ENCODE measurements around the gene MICU2. TPM values are rescaled to one million over a fixed set of nuclear protein-coding genes. Genes with fewer than 3 reads are reported as not detected.
A peak's percentile ranks its signal among the peaks of the same experiment; 100 is the strongest.

MICU2 gene, protein sequence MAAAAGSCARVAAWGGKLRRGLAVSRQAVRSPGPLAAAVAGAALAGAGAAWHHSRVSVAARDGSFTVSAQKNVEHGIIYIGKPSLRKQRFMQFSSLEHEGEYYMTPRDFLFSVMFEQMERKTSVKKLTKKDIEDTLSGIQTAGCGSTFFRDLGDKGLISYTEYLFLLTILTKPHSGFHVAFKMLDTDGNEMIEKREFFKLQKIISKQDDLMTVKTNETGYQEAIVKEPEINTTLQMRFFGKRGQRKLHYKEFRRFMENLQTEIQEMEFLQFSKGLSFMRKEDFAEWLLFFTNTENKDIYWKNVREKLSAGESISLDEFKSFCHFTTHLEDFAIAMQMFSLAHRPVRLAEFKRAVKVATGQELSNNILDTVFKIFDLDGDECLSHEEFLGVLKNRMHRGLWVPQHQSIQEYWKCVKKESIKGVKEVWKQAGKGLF
- 31.7 TPM for polyA plus RNA-seq (2013, experiment 1 of 2; ENCODE audit: insufficient read length)
- polyA plus RNA-seq (2013, experiment 2 of 2; ENCODE audit: insufficient read length): 30.7 TPM

DNA sequence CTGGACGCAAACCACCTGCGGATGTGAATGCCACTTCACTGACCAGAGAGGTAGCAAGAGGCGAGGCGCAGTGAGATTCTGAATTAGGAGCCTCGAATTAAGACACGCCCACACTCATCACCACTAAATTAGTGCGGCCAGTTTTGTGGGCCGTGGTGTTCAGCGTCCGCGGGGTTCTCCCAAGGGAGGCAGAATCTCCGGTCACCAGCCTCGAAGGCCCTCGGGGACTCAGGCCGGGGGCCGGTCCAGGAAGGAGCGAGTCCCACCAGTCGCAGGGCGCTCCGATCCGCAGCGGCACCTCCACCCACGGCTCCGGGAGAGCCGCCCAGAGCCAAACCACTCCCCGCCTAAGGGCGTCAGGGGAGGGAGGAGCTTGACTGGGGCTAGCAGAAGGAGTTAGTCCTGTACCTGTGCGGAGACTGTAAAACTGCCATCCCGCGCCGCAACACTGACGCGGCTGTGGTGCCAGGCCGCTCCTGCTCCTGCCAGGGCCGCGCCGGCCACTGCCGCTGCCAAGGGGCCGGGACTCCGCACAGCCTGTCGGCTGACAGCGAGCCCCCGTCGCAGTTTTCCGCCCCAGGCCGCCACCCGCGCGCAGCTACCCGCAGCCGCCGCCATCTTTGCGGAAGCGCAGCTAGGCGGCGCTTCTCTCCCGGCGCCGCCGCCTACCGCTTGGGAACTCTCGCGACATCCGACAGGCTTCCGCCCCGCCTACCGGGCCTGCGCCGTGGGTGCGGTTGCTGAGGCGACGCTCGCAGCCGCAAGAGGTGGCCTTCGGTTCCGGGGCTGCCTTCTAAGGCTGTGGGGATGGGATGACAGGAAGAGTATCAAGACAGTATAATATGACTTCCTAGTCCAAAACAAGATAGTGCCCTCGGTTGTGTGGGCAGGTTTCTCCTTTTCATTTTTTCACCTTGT is at the start of gene MICU2:
Gene MICU2, minus strand, starts transcription at position 640 of the 918 bp plus-strand sequence. Its CDS starts 22 bp downstream, at position 618.
- peak; percentile 94 for DNase-seq

GRCh38 chr13:21641629-21642028 is 37.7 kb upstream of the MICU2 start:
- DNase-seq: no peak

DNA sequence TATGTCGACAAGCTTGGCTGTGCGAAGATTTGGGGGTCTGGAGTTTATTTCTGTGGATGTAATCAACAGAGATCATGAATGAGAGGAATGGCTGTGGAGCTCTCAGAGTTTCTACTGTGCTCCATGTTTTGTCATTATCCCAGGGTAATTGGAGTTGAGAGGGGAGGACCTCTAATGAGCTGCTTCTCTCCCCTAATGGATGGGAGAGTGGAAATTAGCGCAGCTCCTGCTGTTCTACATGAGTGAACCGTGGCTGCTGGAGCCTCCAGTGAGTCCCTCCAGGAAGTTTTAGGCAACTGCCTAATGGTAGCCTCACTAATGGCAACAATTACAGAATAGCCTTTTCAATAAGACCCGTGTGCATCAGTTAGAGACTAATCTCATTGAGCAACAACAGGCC is 35.6 kb upstream of the MICU2 start:
- DNase-seq: no peak

DNA sequence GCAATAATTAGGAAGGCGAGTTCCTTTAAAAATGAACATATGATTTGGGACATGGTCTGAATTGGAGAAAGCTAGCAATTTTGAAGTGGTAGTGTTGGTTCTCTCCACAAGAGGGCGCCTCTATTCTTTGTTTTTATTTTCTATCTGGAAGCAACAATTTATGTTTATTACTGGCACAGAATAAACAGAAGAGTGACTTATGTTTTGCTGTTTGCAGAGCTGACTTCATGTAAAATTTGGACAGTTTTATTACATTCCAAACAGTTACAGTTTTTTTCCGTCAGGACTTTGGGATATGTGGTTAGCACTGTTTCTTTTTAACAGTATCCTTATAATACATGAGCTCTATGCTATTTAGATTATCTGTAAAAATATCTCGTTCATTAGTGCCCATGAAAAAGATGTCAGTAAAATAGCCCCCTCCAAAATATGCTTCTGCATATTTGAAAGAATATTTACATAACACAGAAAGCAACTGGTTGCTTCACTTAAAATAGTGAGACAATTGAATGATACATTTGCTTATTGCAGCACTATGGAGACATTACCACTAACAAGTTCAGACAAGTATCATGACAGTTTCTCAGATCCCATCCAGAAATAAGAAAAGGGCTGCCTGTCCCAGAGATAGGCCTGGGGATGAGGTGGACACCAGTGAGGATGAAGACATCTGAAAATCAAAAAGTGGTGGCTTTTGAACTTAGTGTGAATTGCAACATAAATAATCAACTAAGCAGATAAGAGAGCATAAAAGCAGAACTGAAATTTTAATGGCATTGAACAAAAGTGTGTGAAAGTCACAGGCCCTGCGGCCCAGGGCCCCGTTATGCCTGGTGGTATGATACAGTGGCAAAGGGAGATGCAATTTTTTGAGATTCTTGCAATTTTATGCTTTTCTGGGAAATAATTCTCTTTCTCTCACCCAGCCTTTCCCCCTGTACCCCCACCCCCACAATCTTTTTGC is 34.6 kb upstream of the MICU2 start:
- DNase-seq: peak; percentile 2

DNA sequence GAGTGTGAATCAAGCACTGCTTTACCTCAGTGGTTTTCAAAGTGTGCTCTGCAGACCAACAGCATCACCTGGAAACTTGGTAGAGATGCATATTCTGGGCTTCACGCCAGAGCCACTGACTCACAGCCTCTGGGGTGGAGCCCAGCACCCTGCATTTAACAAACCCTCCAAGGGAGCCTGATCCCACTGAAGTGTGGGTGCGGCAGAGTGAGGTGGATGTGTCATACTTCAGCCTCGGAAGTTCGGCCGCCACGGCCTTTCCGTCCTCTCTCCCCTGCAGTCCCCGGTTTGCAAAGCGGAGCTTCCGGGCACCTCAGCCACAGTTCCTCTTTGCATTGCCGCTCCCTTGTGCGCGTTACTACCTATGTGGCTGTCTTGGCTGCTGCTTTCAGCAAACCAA is 33.3 kb upstream of the MICU2 start:
- peak; percentile 4 for DNase-seq

- DNase-seq: no peak
Measured at GRCh38 chr13:21636656-21637055, 32.7 kb upstream of the MICU2 start.

DNA sequence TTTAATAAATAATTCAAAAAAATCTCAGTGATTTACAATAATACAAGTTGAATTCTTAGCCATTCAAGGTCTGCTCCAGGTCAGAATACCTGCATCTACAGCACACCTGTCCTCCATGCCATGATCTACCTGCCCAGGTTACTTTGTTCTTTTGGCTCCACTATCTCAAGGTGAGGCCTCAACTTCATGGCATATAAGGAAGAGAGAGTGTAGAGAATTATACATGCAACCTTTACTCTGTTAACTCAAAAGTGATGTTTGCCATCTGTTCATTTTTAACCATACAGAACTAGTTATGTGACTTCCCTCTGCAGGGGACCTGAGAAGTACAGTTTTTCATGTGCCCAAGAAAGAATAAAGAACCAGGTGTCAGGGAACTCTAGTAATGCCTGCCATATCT is 28.2 kb upstream of the MICU2 start:
- DNase-seq: no peak

DNA sequence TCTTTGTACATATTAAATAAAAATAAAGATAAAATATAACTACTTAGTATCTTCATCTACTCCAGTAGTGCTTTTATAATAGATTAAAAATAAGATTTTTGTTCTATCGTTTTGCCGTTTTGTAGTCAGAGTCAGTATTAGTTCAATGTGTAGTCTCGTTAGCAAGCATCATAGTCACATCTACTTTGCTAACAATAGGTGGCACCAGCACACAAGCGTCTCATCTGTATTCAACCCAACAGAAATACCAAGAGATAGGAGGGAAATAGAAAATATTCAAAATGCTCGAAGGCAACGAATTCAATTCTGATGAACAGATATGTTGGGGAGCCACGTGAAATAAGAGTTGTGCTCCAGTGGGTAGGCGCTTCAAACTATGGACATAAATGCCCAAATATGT is 21.4 kb upstream of the MICU2 start:
- DNase-seq: peak; percentile 33

GRCh38 chr13:21620861-21621260 is 16.9 kb upstream of the MICU2 start:
- no peak for DNase-seq

DNA sequence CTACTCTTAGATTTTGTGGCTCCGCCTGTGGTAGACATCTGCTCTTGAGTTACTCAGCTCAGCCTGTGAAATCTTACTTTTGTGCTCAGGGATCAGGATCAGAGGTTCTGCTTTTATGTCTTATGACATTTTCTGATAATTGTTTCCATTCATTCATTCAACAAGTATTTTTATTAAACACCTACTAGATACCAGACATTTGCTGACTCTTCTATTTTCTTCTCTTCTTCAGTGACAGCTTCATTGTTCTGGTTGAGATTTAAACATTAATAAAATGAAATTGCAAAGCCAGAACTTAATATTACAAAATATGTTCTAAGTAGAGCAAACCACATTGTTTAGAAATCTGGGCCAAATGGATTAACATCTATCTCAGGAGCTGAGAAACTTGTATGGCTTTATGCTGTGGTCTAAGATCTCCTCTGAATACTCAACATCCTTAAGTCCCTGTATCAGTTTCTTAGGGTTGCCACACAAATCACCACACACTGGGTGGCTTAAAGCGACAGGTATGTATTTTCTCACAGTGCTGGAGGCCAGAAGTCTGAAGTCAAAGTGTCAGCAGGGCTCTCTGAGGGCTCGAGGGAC is 15.8 kb upstream of the MICU2 start:
- DNase-seq: no peak

- DNase-seq: no peak
Measured at GRCh38 chr13:21616880-21617279, 12.9 kb upstream of the MICU2 start.

GRCh38 chr13:21616205-21616866 is 12.4 kb upstream of the MICU2 start:
- no peak for DNase-seq

GRCh38 chr13:21615427-21615826 is 11.5 kb upstream of the MICU2 start:
- DNase-seq: no peak

DNA sequence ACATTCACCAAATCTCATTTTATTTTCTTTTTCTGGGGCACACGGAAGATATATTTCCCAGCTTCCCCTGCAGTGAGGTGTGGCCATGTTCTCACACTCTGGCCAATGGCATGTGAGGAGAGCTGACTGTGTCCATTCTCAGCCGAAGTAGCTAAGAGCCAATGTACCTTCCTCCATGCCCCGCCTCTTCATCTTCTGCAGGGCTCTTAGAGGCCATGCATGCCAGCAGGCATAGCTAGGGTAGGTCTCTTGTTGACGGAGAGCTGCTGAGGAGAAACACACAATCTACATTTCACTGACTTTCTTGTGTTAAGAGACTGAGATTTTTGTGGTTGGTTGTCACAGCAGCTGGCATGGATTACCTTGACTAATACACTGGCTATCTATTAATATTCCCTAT is 9.8 kb upstream of the MICU2 start:
- DNase-seq: no peak

GRCh38 chr13:21611385-21611784 is 7.4 kb upstream of the MICU2 start:
- DNase-seq: no peak

- no peak for DNase-seq
Measured at GRCh38 chr13:21610687-21611086, 6.7 kb upstream of the MICU2 start.

DNA sequence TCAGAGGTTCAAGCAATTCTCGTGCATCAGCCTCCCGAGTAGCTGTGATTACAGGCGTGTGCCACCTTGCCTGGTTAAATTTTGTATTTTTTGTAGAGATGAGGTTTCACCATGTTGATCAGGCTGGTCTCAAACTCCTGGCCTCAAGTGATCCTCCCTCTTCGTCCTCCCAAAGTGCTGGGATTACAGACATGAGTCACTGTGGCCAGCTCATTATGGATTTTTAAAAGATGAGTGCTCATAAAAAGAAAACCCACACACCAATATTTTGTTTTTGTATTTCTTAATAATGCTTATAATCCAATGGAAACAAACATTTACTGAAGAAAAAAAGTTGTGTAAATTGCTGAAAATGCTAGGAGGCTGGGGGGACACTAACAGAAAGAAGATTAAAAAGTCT is 5.0 kb upstream of the MICU2 start:
- DNase-seq: peak; percentile 21

DNA sequence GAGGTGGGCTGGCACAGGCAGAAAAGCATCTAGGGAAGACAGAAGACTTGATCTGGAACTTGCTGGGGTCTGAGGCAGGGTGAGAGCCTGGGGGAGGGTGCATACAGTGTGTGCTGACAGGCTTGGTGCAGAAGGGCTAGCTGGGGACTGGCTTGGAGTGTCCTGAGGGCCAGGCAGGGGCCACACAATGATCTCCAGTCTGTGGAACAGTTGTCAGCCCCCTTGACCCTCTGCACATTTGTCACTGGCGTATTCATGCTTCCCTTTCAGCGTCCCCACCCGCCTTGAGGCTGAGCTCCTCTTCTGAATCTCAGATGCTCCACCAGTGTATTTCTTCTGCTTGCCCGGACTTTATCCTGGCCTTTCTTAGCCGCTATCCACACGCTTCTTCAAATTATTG is 2.8 kb upstream of the MICU2 start:
- DNase-seq: no peak

DNA sequence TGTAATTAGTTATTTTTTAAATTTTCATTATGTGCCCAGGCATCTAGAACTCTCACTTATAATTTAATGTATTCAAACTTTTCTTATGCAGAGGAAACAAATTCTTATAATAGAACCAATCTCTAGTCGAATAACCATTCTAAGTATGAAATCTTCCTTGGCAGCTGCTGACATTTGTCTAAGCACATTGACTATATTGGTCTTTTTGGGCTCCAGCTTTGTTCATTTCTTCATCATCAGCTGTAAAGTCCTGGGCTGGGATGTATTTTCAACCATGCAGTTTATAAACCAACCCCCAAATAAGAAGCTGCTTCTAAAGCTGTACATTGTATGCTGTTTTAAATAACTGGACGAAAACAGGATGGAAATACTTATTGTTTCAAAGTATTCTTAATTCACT is 2.3 kb upstream of the MICU2 start:
- no peak for DNase-seq

DNA sequence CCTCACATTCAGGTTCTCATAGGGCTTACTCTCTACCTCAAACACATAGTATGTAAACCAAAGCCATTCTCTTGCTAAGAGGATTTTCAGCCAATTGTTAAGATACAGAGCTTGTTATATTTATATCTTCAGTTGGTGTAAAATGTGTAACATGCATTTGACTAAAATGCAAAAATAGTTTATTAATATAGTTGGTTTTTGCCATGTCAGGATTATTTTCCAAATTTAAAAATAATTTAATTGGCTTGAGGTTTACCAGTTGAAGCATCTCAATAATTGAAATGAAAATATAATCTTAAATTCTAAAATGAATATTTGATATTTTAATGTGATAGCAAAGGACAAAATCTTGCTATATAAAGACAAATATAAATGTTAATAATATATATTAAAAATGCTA is 7.2 kb downstream of the MICU2 start:
- DNase-seq: no peak

GRCh38 chr13:21595546-21595822 is 8.5 kb downstream of the MICU2 start:
- DNase-seq: no peak
